Activated T-cell treated with anti-CD3 and anti-CD28 coated beads, Interleukin-2, amount 50 U/mL, for 4 hours (primary cell): ENCODE results near the gene SLC2A10. TPM values are rescaled to one million over a fixed set of nuclear protein-coding genes. Genes with fewer than 3 reads are reported as not detected.

Experiments used
- ATAC-seq, 2 donors: fragments of 200-7000 bp; cut with Tn5 transposase; one replicate each; pipeline ENCODE4 v1.10.0; 2021
- DNase-seq: peaks from one replicate; pipeline ENCODE4 v3.0.0-alpha.2; 2020
- H3K27me3 Mint-ChIP-seq: one replicate; pipeline ENCODE4 v1.8.0; 2021; ENCODE audit warnings: low read depth, mixed read lengths
- H3K36me3 Mint-ChIP-seq: one replicate; pipeline ENCODE4 v1.8.0; 2022; ENCODE audit warnings: mixed read lengths; ENCODE audit not compliant: insufficient read depth
- H3K4me1 Mint-ChIP-seq: one replicate; pipeline ENCODE4 v1.8.0; 2021; ENCODE audit warnings: low read depth, mixed read lengths
- H3K4me3 Mint-ChIP-seq: one replicate; pipeline ENCODE4 v1.8.0; 2021; ENCODE audit warnings: mild to moderate bottlenecking, moderate library complexity, mixed read lengths
- H3K9me3 Mint-ChIP-seq: one replicate; pipeline ENCODE4 v1.8.0; 2021; ENCODE audit warnings: mixed read lengths
- total RNA-seq, 3 donors: library from RNA; stranded (reverse); gene quantifications; one replicate each; pipeline ENCODE4 v1.2.1, GENCODE V29; 2021

Gene SLC2A10
- total RNA-seq, 3 donors from 2014 or later: not detected

DNA sequence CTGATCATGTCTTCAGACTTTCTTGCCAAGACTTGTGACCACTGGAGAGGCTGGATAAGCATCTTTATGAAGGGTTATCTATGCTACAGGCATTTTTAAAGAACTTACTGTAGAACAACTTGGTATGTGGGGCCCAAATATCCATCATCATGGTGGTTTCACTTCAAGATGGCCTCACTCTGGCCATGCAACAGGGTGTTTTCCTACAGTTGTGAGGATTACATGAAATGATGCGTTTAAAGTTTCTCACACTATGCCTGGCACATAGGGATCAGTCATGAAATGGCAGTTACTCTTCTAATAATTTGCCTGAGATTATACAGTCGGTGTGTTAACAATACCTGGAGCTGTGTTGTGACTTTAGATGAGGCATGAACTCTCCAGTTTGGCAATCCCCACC is 13.0 kb downstream of the SLC2A10 start:
- Mint-ChIP-seq H3K9me3 (peaks cover 11% of the 10 kb centered on the region), H3K4me1 (no peaks in the 10 kb centered on the region), H3K36me3 (peaks cover 1% of the 10 kb centered on the region), H3K4me3 (no peak overlapping the region), H3K27me3 (peaks cover 5% of the 10 kb centered on the region)
- ATAC-seq: no peak
- no peak for DNase-seq

GRCh38 chr20:46723039-46723438 is 13.6 kb downstream of the SLC2A10 start:
- H3K9me3 Mint-ChIP-seq: peaks cover 11% of the 10 kb centered on the region
- no peak overlapping the region for H3K4me3 Mint-ChIP-seq
- H3K27me3 Mint-ChIP-seq: peaks cover 5% of the 10 kb centered on the region
- ATAC-seq (no peak), DNase-seq (no peak)
- peaks cover 1% of the 10 kb centered on the region for H3K36me3 Mint-ChIP-seq
- no peaks in the 10 kb centered on the region for H3K4me1 Mint-ChIP-seq

DNA sequence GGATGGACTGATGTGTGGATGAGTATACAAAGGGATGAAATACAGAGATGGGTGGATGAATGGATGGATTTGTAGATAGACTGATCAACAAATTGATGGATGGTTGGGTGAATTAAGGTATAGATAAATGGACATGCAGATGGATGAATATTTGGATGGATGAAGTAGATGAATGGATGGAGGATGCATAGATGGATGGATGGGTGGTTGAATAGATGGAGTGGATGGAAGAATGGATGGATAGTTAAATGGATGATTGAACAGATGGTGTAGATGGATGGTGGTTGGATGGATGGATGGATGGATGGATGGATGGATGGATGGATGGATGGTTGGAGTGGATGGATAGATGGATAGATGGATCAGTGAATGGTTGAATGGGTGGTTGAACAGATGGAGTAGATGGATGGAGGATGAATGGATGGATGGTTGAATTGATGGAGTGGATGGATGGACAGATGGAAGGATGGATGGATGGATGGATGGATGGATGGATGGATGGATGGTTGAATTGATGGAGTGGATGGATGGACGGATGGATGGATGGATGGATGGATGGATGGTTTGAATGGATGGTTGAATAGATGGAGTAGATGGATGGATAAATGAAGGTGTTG is 15.0 kb downstream of the SLC2A10 start:
- Mint-ChIP-seq H3K27me3 (peaks cover 5% of the 10 kb centered on the region), H3K4me1 (no peaks in the 10 kb centered on the region), H3K9me3 (peaks cover 11% of the 10 kb centered on the region), H3K36me3 (peaks cover 1% of the 10 kb centered on the region), H3K4me3 (no peak overlapping the region)
- ATAC-seq (no peak), DNase-seq (no peak)

DNA sequence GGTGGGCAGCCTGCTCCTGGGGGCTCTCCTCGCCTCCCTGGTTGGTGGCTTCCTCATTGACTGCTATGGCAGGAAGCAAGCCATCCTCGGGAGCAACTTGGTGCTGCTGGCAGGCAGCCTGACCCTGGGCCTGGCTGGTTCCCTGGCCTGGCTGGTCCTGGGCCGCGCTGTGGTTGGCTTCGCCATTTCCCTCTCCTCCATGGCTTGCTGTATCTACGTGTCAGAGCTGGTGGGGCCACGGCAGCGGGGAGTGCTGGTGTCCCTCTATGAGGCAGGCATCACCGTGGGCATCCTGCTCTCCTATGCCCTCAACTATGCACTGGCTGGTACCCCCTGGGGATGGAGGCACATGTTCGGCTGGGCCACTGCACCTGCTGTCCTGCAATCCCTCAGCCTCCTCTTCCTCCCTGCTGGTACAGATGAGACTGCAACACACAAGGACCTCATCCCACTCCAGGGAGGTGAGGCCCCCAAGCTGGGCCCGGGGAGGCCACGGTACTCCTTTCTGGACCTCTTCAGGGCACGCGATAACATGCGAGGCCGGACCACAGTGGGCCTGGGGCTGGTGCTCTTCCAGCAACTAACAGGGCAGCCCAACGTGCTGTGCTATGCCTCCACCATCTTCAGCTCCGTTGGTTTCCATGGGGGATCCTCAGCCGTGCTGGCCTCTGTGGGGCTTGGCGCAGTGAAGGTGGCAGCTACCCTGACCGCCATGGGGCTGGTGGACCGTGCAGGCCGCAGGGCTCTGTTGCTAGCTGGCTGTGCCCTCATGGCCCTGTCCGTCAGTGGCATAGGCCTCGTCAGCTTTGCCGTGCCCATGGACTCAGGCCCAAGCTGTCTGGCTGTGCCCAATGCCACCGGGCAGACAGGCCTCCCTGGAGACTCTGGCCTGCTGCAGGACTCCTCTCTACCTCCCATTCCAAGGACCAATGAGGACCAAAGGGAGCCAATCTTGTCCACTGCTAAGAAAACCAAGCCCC is 16.0 kb downstream of the SLC2A10 start:
- H3K4me3 Mint-ChIP-seq: no peak overlapping the region
- H3K27me3 Mint-ChIP-seq: no peaks in the 10 kb centered on the region
- ATAC-seq (no peak), DNase-seq (no peak)
- H3K36me3 Mint-ChIP-seq: no peaks in the 10 kb centered on the region
- peaks cover 6% of the 10 kb centered on the region for H3K9me3 Mint-ChIP-seq
- no peaks in the 10 kb centered on the region for H3K4me1 Mint-ChIP-seq

DNA sequence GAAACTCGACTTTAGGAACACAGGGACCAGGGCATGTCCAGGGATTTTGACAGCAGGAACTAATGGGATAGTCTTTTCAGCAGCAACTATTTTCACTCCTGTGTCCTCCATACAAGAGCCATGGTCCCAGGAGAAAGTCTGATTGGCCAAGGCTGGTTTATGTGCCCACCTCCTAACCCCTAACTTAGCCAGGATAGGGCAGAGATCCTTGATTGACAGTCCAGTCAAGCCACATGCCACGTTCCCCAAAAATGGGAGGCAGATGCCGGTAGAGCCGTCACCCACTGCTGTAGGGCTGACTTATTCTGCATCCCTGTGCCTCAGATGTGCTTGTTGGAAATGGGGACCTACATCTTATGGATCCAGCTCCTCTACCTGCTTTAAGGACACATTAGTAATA is 22.3 kb downstream of the SLC2A10 start:
- no peak for ATAC-seq

DNA sequence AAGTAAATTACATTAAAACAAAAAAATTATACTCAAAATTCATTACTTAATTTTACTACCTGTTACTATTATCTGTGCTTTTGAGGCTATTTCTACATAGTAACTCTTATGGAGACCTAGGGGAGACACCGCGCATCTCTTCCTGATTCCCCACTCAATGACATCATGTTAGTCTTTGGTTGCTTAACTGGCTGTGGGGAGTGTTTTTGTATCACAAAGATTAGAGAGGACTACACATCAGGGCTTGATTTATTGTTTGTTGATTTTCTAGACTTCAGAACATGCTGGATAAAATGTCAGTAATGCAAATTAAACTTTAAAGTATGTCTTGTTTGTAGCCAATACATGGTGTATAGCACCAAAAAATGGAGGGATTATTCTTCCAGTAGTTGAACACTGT is 26.0 kb downstream of the SLC2A10 start:
- Mint-ChIP-seq H3K36me3 (no peaks in the 10 kb centered on the region), H3K4me1 (no peaks in the 10 kb centered on the region), H3K9me3 (no peaks in the 10 kb centered on the region), H3K4me3 (no peak overlapping the region), H3K27me3 (peaks cover 17% of the 10 kb centered on the region)
- no peak for DNase-seq
- ATAC-seq: no peak

More for the DNA sequence above, 22.3 kb downstream of the SLC2A10 start:
- Mint-ChIP-seq H3K4me3 (no peak overlapping the region), H3K36me3 (no peaks in the 10 kb centered on the region), H3K27me3 (peaks cover 10% of the 10 kb centered on the region), H3K4me1 (no peaks in the 10 kb centered on the region), H3K9me3 (no peaks in the 10 kb centered on the region)
- DNase-seq: no peak

DNA sequence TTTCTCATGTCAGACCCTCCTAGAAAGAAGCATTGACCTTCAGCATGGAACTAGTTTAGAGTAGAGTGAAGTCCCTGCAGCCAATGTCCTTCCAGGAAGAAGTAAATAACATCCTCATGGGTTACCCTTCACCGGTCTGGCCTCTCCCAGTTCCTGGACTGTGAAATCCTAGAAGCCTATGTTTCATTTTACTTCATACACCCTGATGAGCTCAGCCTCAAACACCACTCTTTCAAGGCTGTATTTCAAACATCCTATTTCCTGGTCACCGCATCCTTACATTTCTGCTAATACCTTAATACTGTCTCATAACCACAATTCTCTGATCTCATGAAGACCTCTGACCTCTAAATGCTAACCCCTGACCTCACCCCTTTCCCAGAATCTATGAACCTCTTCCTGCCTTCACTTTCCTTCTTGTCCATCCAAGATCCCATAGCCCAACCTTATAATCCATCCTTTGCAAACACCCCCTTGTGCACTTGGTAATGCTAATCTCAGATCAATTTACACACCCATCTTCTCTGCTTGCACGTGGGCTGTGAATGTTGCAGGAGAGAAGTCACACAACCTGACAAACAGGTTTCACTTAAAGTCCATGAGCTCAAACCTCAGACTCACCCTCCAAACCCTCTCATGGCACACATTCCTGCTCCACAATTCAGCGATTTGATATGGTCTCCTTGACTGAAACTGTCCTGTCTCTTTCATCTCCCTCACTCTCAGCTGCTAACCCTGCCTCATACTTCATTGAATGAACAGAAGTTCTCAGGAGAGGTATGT is 30.2 kb downstream of the SLC2A10 start:
- Mint-ChIP-seq H3K36me3 (no peaks in the 10 kb centered on the region), H3K4me1 (no peaks in the 10 kb centered on the region), H3K9me3 (no peaks in the 10 kb centered on the region), H3K4me3 (no peak overlapping the region), H3K27me3 (peaks cover 32% of the 10 kb centered on the region)
- DNase-seq (no peak), ATAC-seq (no peak)

- H3K4me3 Mint-ChIP-seq: no peak overlapping the region
- ATAC-seq: no peak
Observed at GRCh38 chr20:46740214-46740609, 30.8 kb downstream of the SLC2A10 start.

DNA sequence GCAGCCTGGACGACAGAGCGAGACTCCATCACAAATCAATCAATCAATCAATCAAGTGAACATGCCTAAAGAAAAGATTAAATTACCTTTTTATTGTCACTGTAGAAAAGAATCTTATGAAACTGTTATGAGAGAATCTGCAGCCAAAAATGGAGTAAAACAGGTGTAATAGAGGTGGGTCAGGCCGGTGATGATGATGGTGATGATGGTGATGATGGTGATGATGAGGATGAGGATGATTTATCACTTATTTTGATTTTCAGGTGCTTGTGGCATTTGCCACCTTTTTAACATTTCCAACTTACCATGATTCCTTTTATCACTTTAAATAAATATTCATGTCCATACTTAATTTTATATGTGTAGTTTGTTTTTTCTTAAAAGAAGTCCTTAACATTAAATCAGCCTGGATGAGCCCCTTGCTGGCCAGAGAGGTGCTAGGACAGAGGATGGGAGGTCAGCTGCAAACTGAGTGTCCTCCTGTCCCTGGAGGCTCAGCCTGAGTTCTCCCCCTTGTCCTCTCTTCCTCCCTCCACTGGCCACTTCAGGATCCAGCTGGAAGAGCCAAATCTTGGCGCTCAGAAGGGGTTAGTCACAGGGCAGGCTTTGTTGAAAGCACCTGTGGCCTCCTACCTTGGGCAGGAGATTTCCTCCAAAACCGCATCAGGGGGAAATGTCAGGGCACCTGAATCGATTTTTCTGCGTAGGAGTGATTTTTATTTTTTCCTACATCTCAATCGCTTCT is 32.6 kb downstream of the SLC2A10 start:
- no peaks in the 10 kb centered on the region for H3K36me3 Mint-ChIP-seq
- DNase-seq (no peak), ATAC-seq (no peak)
- no peaks in the 10 kb centered on the region for H3K9me3 Mint-ChIP-seq
- peaks cover 44% of the 10 kb centered on the region for H3K27me3 Mint-ChIP-seq
- H3K4me3 Mint-ChIP-seq: no peak overlapping the region
- H3K4me1 Mint-ChIP-seq: no peaks in the 10 kb centered on the region

More at GRCh38 chr20:46740214-46740609, 30.8 kb downstream of the SLC2A10 start:
- Mint-ChIP-seq H3K36me3 (no peaks in the 10 kb centered on the region), H3K27me3 (peaks cover 35% of the 10 kb centered on the region), H3K9me3 (no peaks in the 10 kb centered on the region), H3K4me1 (no peaks in the 10 kb centered on the region)
- no peak for DNase-seq

- Mint-ChIP-seq H3K4me1 (no peaks in the 10 kb centered on the region), H3K27me3 (peaks cover 48% of the 10 kb centered on the region), H3K9me3 (no peaks in the 10 kb centered on the region), H3K4me3 (no peak overlapping the region), H3K36me3 (no peaks in the 10 kb centered on the region)
- no peak for ATAC-seq
- no peak for DNase-seq
Observed at GRCh38 chr20:46742669-46743045, 33.2 kb downstream of the SLC2A10 start.

- ATAC-seq: no peak
- Mint-ChIP-seq H3K4me1 (no peaks in the 10 kb centered on the region), H3K4me3 (no peak overlapping the region), H3K27me3 (peaks cover 52% of the 10 kb centered on the region), H3K9me3 (no peaks in the 10 kb centered on the region), H3K36me3 (no peaks in the 10 kb centered on the region)
- DNase-seq: no peak
Observed at GRCh38 chr20:46743088-46743487, 33.6 kb downstream of the SLC2A10 start.

- no peak for ATAC-seq
- H3K36me3 Mint-ChIP-seq: no peaks in the 10 kb centered on the region
- no peaks in the 10 kb centered on the region for H3K9me3 Mint-ChIP-seq
Observed at GRCh38 chr20:46746956-46747526, 37.6 kb downstream of the SLC2A10 start.

GRCh38 chr20:46749147-46749546 is 39.7 kb downstream of the SLC2A10 start:
- Mint-ChIP-seq H3K27me3 (peaks cover 55% of the 10 kb centered on the region), H3K4me3 (no peak overlapping the region), H3K9me3 (no peaks in the 10 kb centered on the region), H3K4me1 (no peaks in the 10 kb centered on the region), H3K36me3 (no peaks in the 10 kb centered on the region)
- DNase-seq (no peak), ATAC-seq (no peak)

More at GRCh38 chr20:46746956-46747526, 37.6 kb downstream of the SLC2A10 start:
- H3K4me3 Mint-ChIP-seq: no peak overlapping the region
- H3K27me3 Mint-ChIP-seq: peaks cover 61% of the 10 kb centered on the region
- no peak for DNase-seq
- H3K4me1 Mint-ChIP-seq: no peaks in the 10 kb centered on the region
